ENCODE measurements around the gene NSMF.
"Not testable (repeated sequence)": the region's sequence is repeated elsewhere in the genome, so short reads cannot be mapped to it uniquely, and the experiment has no call there.

Gene NSMF

DNA sequence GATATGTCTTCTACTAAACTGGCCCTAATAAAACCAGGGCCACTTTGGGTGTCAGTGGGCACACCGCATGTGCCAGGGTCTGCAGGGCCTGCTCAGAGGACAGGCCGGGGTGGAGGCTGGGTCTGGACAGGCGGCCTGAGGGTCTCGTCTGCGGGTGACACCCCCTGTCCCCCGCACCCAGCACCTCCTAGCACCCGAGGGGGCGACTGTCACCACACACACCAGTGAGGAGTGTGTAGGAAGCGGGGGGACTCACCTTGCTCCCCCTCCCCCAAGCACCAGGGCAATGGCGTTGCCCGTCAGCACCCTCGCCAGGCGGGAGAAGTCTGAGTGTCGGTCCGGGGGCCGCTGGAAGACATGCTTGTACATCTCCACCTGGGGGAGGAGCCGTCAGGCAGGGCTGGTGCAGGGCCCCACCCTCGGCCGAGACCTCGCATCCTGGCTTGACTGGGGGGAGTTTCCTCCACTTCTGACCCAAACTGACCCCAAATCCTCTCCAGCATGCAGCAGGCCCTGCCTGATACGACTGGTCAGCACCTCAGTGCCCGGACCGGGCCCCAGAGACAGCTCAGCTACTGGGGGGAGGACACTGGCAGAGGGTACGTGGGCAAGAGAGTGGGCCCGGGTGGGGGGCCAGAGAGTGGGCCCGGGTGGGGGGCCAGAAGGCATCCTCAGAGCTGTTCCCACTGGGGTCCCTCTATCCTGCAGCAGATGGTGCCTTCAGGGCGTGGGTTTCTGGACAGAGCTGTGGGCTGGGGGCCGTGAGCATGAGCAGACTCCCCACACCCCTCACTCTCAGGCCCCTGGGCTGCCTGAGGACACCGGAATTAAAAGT, 18.9 kb upstream of the NSMF start:
- DNase-seq (ENCODE audit: low read depth): no peak

DNA sequence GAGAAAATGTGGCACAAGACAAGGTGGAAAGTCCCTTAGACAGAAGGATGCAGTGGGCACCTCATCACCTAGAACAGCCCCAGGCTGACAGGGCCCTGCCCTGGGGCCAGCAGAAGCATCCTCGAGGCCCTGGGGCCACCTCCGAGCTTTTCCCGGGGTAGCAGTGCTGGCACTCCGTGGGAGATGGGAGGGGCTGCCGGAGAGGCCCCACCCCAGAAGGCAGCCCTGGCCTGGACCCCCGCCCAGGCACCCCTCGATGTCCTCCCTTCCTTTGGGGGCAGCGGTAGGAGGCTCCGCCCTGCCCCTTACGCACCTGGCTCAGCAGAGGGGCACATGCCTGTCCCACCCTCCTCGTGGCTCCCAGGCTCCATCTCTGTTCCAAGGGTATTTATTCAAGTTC, 17.7 kb upstream of the NSMF start:
- no peak for DNase-seq (ENCODE audit: low read depth)

DNA sequence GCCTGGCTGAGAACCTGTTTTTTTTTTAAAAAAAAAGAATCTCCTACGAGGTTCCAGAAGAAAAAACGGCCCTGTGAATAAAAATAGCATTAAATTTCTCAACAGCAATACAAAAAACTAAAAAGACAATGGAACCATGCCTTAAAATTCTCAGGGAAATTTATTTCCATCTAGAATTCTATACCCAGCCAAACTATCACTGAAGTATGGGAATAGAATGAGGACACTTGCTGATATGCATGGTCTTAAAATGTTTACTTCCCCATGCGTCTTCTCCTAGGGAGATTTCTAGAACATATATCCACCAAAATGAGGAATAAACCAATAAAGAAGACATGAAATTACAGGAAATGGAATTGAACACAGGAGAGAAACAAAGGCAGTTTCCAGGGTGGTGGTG, 16.5 kb upstream of the NSMF start:
- DNase-seq (ENCODE audit: low read depth): no peak

- no peak for DNase-seq (ENCODE audit: low read depth)
Observed at GRCh38 chr9:137474271-137474670, 15.1 kb upstream of the NSMF start.

- no peak for DNase-seq (ENCODE audit: low read depth)
Observed at GRCh38 chr9:137470785-137471184, 11.7 kb upstream of the NSMF start.

DNA sequence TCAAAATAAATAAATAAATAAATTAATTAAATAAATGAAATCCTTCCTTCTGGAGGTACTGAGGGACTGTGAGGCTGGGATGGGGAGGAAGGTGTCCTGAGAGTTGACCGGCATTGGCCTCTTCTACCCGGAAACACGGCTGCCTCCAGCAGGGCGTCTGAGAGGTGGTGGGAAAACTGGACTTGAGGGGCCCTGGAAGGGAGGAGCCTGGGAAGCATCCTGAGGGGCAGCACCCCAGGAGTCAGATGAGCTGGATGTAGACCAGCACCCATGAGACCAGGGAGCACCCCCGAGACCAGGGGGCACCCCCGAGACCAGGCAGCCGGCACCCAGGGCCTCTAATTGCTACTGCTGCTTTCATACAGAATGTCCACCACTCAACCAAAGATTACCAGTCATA, 8.8 kb upstream of the NSMF start:
- DNase-seq (ENCODE audit: low read depth): no peak

DNA sequence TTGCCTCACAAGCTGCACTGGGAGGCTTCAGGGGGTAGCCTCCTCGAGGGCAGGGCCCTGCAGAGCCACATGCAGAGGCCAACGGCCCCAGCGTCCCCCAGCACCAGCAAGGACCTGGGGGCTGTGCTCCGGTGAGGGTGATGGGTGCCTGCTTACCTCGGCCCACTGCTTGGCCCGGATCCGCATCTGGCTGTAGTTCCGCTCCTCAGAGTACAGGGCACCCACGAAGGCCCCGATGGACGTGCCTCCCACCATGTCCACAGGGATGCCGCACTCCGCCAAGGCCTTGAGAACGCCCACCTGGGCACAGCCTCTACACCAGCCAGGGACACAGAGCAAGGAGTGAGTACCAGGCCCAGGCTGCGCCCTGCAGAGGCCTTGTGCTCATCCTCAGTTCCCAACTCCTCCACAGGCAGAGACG, 8.0 kb upstream of the NSMF start:
- no peak for DNase-seq (ENCODE audit: low read depth)

DNA sequence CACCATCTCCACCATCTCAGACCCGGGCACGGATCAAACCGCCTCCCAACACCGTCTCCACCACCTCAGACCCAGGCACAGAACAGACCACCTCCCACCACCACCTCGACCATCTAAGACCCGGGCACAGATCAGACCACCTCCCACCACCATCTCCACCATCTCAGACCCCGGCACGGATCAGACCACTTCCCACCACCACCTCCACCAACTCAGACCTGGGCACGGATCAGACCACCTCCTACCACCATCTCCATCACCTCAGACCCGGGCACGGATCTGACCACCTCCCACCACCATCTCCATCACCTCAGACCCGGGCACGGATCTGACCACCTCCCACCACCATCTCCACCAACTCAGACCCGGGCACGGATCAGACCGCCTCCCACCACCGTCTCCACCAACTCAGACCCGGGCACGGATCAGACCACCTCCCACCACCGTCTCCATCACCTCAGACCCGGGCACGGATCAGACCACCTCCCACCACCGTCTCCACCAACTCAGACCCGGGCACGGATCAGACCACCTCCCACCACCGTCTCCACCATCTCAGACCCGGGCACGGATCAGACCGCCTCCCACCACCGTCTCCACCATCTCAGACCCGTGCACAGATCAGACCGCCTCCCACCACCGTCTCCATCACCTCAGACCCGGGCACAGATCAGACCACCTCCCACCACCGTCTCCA, 7.4 kb upstream of the NSMF start:
- DNase-seq (ENCODE audit: low read depth): not testable (repeated sequence)

DNA sequence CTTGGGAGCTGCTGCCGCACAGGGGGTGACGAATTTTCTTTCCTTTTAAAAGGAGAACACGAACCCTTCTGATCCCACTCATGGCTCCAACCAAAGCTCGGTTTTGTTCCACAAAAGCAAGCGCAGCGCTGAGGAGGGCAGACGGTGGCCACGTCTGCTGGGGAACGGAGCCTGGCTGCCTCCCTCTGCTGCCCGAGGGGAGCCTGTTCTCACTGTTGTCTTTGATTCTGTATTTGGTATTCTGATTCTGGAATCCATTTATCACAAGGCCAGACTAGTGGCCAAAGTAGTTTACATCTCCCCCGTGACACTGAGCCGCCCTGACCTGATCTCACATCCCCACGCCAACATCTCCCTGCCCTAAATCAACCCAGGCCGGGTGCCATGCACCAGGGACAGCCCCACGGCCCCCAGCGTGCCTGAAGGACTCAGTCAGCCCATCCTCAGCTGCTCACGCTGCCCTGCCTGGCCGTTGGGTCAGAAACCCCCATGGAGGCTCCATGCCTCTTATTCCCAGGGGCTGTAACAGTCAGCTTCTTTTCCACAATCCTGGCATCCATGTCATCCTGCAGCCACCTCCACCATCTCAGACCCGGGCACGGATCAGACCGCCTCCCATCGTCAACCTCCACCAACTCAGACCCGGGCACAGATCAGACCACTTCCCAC, 6.7 kb upstream of the NSMF start:
- no peak for DNase-seq (ENCODE audit: low read depth)

DNA sequence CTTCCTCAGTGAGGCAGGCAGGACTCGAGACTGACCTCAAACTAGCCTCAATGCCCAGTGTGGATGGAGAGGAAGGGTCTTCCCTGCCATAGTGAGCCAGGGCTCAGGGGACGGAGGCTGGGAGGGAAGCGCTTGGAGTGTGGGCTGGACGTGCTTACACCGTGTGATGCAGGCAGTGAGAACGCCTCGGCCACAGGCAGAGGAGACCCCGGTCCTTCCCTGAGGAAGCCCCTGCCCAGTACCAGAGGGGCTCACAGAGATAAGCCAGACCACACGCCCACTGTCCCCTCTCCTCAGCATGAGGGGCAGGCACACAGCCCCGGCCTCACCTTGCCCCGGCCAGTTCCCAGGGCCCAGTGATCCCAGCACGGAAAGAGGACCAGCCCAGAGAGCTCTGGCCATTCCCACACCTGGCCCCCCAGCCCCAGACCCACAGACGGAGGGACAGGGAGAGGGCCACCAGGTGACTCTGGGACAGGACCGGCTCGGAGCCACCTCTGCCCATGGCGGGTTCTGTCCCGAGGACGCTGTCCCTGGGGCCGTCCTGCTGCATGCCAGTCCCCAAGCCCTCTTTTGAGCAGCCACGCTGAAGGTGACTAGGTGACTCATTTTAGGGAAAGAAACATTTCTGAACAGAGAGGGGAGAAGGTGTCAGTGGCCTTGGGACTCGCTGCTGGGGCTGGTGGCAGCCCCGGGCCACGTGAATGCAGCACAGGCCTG, 6.0 kb upstream of the NSMF start:
- no peak for DNase-seq (ENCODE audit: low read depth)

DNA sequence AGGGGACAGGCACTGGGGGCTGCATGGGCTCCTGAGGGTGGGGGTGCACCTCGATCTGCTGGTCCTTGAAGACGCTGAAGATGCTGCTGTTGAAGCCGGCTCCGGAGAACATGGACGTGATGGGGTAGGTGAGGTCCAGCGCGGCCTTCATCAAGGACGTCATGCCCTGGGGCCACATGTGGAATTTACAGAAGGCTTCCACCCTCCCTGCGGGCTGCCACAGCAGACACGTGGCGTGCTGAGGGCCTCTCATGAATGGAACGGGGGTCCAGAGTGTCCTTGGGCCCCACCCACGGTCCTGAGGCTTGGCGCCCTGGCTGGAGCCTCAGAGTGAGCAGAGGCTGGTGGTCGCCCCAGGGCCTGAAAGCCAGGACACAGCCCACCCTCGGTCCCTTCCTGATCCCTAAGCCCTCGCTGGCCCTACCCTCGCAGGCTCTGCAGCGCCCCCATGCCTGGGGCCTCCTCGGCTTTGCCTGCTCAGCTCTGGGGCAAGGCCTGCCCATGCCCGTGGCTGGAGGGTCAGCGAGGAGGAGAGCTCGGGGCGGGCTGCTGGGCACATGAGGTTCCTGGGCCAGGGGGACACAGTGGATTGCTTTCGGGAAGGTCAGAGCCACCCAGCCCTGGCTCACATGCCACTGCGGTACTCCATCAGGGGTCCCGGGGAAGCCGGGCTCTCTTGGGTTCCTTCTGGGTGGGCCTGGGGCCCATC, 5.3 kb upstream of the NSMF start:
- no peak for DNase-seq (ENCODE audit: low read depth)

DNA sequence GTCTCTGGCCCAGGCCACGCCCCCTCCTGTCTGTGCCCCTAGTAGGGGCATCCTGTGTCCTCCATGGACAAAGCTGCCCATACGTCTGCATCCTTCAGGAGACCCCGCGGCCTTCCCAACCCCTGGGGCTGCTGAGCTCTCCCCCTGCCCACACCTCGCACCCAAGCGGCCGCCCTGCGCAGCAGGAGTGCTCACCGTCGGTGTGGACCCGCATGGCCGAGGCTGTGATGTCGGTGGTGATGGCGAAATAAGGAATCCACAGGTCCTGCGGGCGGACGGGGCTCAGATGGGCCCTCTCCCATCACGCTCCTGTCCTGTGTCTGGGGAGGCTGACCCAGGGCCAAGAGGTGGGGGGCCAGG, 4.8 kb upstream of the NSMF start:
- DNase-seq (ENCODE audit: low read depth): no peak

DNA sequence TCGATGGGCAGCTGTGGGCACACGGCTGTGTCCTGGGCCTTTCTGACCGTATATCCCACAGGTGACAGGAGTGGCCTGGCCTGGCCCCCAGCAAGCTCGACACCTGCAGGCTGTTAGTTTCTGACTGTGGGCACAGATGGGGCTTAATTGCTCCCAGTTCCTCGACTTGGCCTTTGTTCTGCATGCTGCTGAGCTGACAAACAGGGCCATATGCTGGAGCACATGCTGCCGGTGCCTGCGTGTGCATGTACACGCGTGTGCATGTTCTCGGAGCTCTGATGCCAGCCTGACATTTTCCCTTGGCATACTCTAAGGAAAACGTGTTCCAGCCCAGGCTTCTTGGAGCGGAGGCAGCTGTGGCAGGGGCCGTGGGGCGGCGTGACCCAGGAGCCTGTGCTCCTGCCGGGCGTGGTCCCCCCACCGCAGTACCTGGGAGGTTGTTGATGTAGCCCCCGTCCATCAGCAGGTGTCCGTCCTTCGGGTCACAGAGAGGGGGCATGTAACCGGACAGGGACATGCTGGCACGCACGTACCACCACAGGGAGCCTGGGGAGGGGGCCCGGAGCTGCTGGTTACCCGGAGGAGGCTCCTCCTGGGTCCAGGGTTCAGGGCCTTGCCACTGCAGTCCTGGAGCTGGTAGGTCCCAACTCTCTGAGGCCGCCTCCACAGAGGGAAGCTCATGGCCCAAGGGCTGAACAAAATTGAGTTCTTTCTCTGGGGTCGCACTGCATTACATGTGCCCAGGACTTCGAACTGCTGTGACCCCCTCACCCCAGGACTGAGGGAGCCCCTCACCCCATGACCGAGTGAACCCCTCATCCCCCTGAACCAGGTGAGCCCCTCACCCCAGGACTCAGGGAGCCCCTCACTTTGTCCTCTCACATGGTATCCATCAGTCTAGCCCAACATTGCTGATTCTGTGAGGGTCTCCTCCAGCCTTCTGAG, 4.1 kb upstream of the NSMF start:
- no peak for DNase-seq (ENCODE audit: low read depth)

GRCh38 chr9:137462396-137462985, 3.4 kb upstream of the NSMF start:
- no peak for DNase-seq (ENCODE audit: low read depth)

GRCh38 chr9:137461663-137462395, 2.7 kb upstream of the NSMF start:
- peak; percentile 33 for DNase-seq (ENCODE audit: low read depth)

- DNase-seq (ENCODE audit: low read depth): no peak
Observed at GRCh38 chr9:137461316-137461662, 2.2 kb upstream of the NSMF start.

DNA sequence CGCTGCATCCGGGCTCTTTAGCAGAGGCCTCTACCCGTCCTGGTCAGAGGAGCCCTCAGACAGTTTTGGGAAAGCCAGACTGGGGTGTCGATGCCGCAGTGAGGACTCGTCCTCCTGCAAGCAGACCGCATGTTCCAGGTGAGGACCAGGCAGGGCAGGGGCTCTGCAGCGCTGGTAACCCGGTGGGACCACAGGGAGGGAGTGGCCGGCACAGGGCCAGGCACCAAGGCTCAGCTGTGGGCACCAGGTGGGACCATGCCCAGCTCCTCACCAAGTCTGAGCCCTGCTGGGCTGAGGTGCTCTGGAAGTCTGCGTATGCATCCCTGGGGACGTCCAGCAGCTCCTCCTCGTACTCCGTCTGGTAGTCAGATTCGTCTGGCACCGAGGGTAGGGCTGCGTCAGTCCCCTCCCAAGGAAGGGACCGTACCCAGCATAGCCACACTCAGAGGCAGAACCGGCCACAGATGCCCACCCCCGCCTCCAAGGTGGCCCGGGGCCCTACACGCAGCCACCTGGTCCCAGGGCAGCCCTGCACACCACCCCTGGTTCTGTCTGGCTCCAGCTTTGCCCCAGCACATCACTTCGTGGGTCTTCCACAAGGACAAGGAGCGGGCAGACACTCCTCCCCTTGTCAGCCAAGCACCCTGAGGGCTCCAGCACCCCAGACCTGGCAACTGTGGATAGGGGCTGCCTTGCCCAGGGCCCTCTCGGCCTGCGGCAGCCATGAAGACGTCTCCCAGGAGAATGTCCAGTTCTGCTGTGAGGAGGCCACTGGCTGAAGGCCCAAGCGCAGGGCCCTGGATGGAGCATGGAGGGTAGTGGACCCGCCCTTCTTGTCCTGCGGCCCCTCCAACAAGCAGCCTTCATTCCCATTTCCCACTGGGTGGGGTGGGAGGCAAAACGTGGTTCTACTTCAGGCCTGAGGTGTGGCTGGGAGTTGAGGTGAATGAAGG, 1.5 kb upstream of the NSMF start:
- DNase-seq (ENCODE audit: low read depth): no peak

DNA sequence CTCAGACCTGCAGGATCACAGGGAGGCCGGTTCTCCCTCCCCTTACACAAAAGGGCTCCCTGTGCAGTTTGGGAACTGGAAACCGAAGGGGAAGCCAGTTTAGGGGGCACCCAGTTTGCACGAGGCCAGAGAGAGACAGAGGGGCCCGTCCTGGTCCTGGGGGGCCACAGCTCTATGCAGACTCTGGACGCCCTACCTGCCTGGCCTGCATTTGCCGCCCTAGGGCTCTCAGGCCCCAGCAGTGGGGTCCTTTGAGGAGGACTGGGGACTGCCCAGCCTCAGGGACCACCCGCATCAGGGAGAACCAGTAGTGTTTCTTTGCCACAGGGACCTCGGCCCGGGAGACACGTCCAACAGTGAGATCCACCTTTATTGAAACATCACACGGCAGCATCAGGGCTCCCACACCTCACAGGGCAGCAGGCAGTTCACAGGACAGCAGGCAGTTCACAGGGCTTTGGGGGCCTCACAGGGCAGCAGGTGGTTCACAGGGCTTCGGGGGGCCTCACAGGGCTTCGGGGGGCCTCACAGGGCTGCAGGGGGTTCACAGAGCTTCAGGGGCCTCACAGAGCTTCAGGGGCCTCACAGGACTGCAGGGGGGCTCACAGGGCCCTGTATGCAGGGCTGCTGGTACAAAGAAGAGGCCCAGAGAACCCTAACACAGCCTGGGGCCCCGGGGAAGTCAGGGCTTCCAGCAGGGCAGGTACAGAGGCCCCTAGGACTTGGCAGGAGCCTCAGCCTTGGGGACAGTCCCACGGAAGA, 648 bp upstream of the NSMF start:
- no peak for DNase-seq (ENCODE audit: low read depth)
